ENCODE measurements around the gene REEP1.

The REEP1 gene

GRCh38 chr2:86185517-86186212 is 151.8 kb downstream of the REEP1 start:
- DNase-seq: no peak

GRCh38 chr2:86176597-86176996 is 160.8 kb downstream of the REEP1 start:
- DNase-seq: no peak

GRCh38 chr2:86175828-86176227 is 161.6 kb downstream of the REEP1 start:
- no peak for DNase-seq

GRCh38 chr2:86174445-86174844 is 163.0 kb downstream of the REEP1 start:
- no peak for DNase-seq

GRCh38 chr2:86172610-86173009 is 164.8 kb downstream of the REEP1 start:
- DNase-seq: no peak

GRCh38 chr2:86171295-86171694 is 166.1 kb downstream of the REEP1 start:
- DNase-seq: no peak

GRCh38 chr2:86170449-86170848 is 167.0 kb downstream of the REEP1 start:
- DNase-seq: no peak

Measured in NCI-H187 (cell line).